ENCODE measurements around the gene F10. TPM values are rescaled to one million over a fixed set of nuclear protein-coding genes. Genes with fewer than 3 reads are reported as not detected.

Gene F10
- total and polyA plus RNA-seq, 11 donors = 2.4 to 13.6 (median 9.2) TPM

GRCh38 chr13:113094410-113094800 is 28.2 kb upstream of the F10 start:
- DNase-seq (peak in 2 of 5 donors; percentile 18 to 57), ATAC-seq (no peak)
- intact Hi-C loops (cut with DNase I) = no loop called here
- no peak for TF ChIP-seq POLR2A (IDR thresholded peaks at IDR 0.05)
- no peaks in the 10 kb centered on the region for H3K9me3 ChIP-seq
- H3K36me3 ChIP-seq = peaks cover 0 to 51% (median 12%) of the 10 kb centered on the region in 9 donors
- WGBS, 4 donors = 87 to 97% (median 91%) methylated on average over 12 to 14 of the region's 14 CpGs
- no peaks in the 10 kb centered on the region for H3K4me1 ChIP-seq
- no peak overlapping the region for H3K27ac ChIP-seq
- H3K4me3 ChIP-seq = no peak overlapping the region
- H3K27me3 ChIP-seq = no peaks in the 10 kb centered on the region

- H3K27me3 ChIP-seq = no peaks in the 10 kb centered on the region
- H3K9me3 ChIP-seq = no peaks in the 10 kb centered on the region
- DNase-seq (peak in 2 of 5 donors; percentile 14 to 55), ATAC-seq (no peak)
- peaks cover 0 to 41% (median 5%) of the 10 kb centered on the region in 9 donors for H3K36me3 ChIP-seq
- no peak overlapping the region for H3K4me3 ChIP-seq
- TF ChIP-seq, protein P1, sequence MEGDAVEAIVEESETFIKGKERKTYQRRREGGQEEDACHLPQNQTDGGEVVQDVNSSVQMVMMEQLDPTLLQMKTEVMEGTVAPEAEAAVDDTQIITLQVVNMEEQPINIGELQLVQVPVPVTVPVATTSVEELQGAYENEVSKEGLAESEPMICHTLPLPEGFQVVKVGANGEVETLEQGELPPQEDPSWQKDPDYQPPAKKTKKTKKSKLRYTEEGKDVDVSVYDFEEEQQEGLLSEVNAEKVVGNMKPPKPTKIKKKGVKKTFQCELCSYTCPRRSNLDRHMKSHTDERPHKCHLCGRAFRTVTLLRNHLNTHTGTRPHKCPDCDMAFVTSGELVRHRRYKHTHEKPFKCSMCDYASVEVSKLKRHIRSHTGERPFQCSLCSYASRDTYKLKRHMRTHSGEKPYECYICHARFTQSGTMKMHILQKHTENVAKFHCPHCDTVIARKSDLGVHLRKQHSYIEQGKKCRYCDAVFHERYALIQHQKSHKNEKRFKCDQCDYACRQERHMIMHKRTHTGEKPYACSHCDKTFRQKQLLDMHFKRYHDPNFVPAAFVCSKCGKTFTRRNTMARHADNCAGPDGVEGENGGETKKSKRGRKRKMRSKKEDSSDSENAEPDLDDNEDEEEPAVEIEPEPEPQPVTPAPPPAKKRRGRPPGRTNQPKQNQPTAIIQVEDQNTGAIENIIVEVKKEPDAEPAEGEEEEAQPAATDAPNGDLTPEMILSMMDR (IDR thresholded peaks at IDR 0.05) = no peak
- no peak for TF ChIP-seq POLR2A (IDR thresholded peaks at IDR 0.05)
- no peak overlapping the region for H3K27ac ChIP-seq
- H3K4me1 ChIP-seq = no peaks in the 10 kb centered on the region
- intact Hi-C loops (cut with DNase I) = no loop called here
- WGBS, 4 donors = 90 to 94% (median 93%) methylated on average over 24 to 25 of the region's 25 CpGs
Measured at GRCh38 chr13:113095146-113096051, 27.2 kb upstream of the F10 start.

DNA sequence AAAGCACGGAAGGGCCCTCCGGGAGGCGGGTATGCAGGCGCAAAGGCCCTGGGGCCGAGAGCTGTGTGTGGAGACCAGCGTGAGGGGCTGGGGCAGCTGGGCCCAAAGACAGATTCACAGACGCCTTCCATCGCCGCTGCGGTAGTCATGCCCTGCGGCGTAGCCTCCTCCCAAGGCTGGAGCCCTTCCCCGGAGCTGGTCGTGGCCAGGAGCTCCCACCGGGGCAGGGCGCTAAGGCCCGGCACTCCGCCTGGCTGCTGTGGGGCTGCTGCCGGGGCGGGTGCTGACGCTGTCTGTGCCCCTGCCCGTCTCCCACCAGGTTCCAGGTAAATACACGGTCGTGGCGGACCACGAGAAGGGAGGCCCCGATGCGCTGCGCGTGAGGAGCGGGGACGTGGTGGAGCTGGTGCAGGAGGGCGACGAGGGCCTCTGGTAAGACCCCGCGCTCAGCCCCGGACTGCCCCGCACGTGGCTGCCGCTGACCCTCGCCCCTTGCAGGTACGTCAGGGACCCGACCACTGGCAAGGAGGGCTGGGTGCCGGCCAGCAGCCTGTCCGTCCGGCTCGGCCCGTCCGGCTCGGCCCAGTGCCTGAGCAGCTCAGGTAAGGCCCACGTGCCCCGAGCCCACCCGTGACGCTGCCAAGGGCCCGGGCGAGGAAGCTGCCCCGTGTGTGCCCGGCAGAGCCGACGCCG is 26.4 kb upstream of the F10 start:
- Histone ChIP-seq H3K4me3 (no peak overlapping the region), H3K27me3 (no peaks in the 10 kb centered on the region), H3K4me1 (no peaks in the 10 kb centered on the region), H3K9me3 (no peaks in the 10 kb centered on the region), H3K36me3 (peaks cover 0 to 34% (median 0%) of the 10 kb centered on the region in 9 donors), H3K27ac (no peak overlapping the region)
- DNase-seq = peak in 1 of 5 donors; percentile 61
- TF ChIP-seq, protein P1 (IDR thresholded peaks at IDR 0.05) = no peak
- no peak for TF ChIP-seq POLR2A (IDR thresholded peaks at IDR 0.05)
- peak in 1 of 4 donors; percentile 7 for ATAC-seq
- 93 to 96% (median 95%) methylated on average over 47 to 61 of the region's 61 CpGs for WGBS, 4 donors
- intact Hi-C loops (cut with DNase I) = no loop called here

GRCh38 chr13:113096745-113097305 is 25.8 kb upstream of the F10 start:
- Histone ChIP-seq H3K27ac (no peak overlapping the region), H3K9me3 (no peaks in the 10 kb centered on the region), H3K4me3 (no peak overlapping the region), H3K27me3 (no peaks in the 10 kb centered on the region), H3K4me1 (no peaks in the 10 kb centered on the region), H3K36me3 (peaks cover 0 to 30% (median 0%) of the 10 kb centered on the region in 9 donors)
- ATAC-seq (peak in 1 of 4 donors; percentile 14), DNase-seq (peak in 1 of 5 donors; percentile 43)
- WGBS, 4 donors = 87 to 96% (median 95%) methylated on average over 14 to 52 of the region's 52 CpGs
- TF ChIP-seq, protein P1 (IDR thresholded peaks at IDR 0.05) = no peak
- TF ChIP-seq POLR2A (IDR thresholded peaks at IDR 0.05) = no peak
- intact Hi-C loops (cut with DNase I) = no loop called here

Data from heart left ventricle (tissue), 16 donors.